SU-DHL-6 (cell line): ENCODE measurements around the gene ZSCAN10.

Experiments used
- H2AFZ ChIP-seq: fragments of 200-600 bp; sonication (generic); 2 replicates; pipeline ENCODE4 v1.6.1; 2014; ENCODE audit warnings: low read depth, mild to moderate bottlenecking, moderate library complexity, mixed read lengths, antibody characterized with exemption, low read length; ENCODE audit not compliant: severe bottlenecking
- H3F3A ChIP-seq: fragments of 200-600 bp; shearing (Covaris generic); 2 replicates; pipeline ENCODE4 v1.6.0; 2016; ENCODE audit warnings: antibody characterized with exemption, mild to moderate bottlenecking; ENCODE audit not compliant: insufficient read depth
- H3K27ac ChIP-seq: fragments of 200-600 bp; sonication (generic); 2 replicates; pipeline ENCODE4 v1.5.1; 2016; ENCODE audit warnings: low read depth, mild to moderate bottlenecking, low read length, moderate library complexity, mixed read lengths
- H3K27me3 ChIP-seq: fragments of 200-600 bp; sonication (generic), shearing (Covaris generic); 2 replicates; pipeline ENCODE4 v1.6.0; 2014; ENCODE audit warnings: mild to moderate bottlenecking, low read length
- H3K36me3 ChIP-seq: fragments of 200-600 bp; sonication (generic); 2 replicates; pipeline ENCODE4 v1.6.1; 2014; ENCODE audit warnings: mild to moderate bottlenecking, low read length, mixed read lengths
- H3K4me2 ChIP-seq: fragments of 300-600, 200-600 bp; shearing (Covaris generic), sonication (generic); 2 replicates; pipeline ENCODE4 v1.6.0; 2014; ENCODE audit warnings: low read length, low read depth, mild to moderate bottlenecking; ENCODE audit not compliant: poor library complexity, severe bottlenecking
- H3K4me3 ChIP-seq: fragments of 200-600 bp; sonication (generic); 2 replicates; pipeline ENCODE4 v1.5.1; 2014; ENCODE audit warnings: antibody characterized with exemption, low read length, mild to moderate bottlenecking, mixed read lengths; ENCODE audit not compliant: insufficient read depth, poor library complexity, severe bottlenecking
- H3K79me2 ChIP-seq: fragments of 200-600 bp; sonication (generic); 2 replicates; pipeline ENCODE4 v1.6.1; 2014; ENCODE audit warnings: mild to moderate bottlenecking, low read length, moderate library complexity; ENCODE audit not compliant: insufficient read depth
- H3K9ac ChIP-seq: fragments of 200-600 bp; sonication (generic); 2 replicates; pipeline ENCODE4 v1.7.0; 2014; ENCODE audit warnings: mild to moderate bottlenecking, low read length
- H3K9me2 ChIP-seq: fragments of 200-600 bp; sonication (generic); replicated peaks from 2 replicates; pipeline ENCODE4 v1.6.1; 2014; ENCODE audit warnings: low read length; ENCODE audit not compliant: insufficient read depth
- H3K9me3 ChIP-seq: fragments of 200-600 bp; sonication (generic); 2 replicates; pipeline ENCODE4 v1.6.1; 2014; ENCODE audit warnings: low read length, mixed read lengths; ENCODE audit not compliant: insufficient read depth
- H4K20me1 ChIP-seq: fragments of 200-600 bp; sonication (generic); 2 replicates; pipeline ENCODE4 v1.6.1; 2014; ENCODE audit warnings: low read depth, mild to moderate bottlenecking, antibody characterized with exemption, low read length, moderate library complexity, mixed read lengths
- EZH2phosphoT487 ChIP-seq: fragments of 200-600 bp; sonication (generic), shearing (Covaris generic); conservative IDR thresholded peaks from 2 replicates; pipeline ENCODE4 v1.6.1; 2018; ENCODE audit warnings: mild to moderate bottlenecking, antibody characterized with exemption, low read length, moderate library complexity, mixed read lengths
- TF ChIP-seq, protein P1 (sequence below): fragments of 200-600 bp; sonication (generic); IDR thresholded peaks from one replicate; pipeline ENCODE4 v1.5.1; 2017; ENCODE audit warnings: antibody characterized with exemption, mild to moderate bottlenecking, low read length, moderate library complexity; ENCODE audit not compliant: insufficient read depth, poor library complexity, severe bottlenecking

ZSCAN10 gene

DNA sequence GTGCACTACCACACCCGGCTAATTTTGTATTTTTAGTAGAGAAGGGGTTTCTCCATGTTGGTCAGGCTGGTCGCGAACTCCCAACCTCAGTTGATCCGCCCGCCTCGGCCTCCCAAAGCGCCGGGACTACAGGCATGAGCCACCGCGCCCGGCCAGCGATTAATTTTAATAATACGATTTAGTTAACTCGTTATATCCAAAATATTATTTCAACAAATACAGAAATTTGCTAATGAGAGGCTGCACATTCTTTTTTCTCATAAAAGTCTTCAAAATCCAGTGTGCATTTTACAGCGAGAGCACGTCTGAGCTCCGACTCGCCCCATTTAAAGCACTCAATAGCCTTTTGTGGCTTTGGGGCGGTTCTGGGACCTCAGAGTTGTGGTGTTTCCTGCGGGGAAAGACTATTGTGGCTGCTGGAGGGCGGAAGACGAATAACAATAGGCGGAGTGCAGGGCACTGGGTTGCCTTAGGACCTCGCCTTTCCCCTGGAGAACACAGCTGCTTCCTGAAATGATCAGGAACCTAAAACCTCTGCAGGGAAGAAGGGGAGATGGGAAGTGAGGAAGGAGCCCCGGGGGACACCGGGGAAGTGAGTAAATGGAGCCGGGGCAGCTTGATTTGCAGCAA, 2.9 kb upstream of the ZSCAN10 start:
- H3K4me3 ChIP-seq: no peak overlapping the region
- H3K36me3 ChIP-seq: no peaks in the 10 kb centered on the region
- no peak overlapping the region for H3K9ac ChIP-seq
- H3K9me3 ChIP-seq: no peaks in the 10 kb centered on the region
- no peaks in the 10 kb centered on the region for H3K27me3 ChIP-seq
- H3K27ac ChIP-seq: no peak overlapping the region
- no peaks in the 10 kb centered on the region for H3K9me2 ChIP-seq
- H3K79me2 ChIP-seq: no peaks in the 10 kb centered on the region
- no peak overlapping the region for H2AFZ ChIP-seq
- peaks cover 5% of the 10 kb centered on the region; the same call in 1 of the 2 replicates for H3F3A ChIP-seq
- no peaks in the 10 kb centered on the region for H4K20me1 ChIP-seq
- TF ChIP-seq, protein P1, sequence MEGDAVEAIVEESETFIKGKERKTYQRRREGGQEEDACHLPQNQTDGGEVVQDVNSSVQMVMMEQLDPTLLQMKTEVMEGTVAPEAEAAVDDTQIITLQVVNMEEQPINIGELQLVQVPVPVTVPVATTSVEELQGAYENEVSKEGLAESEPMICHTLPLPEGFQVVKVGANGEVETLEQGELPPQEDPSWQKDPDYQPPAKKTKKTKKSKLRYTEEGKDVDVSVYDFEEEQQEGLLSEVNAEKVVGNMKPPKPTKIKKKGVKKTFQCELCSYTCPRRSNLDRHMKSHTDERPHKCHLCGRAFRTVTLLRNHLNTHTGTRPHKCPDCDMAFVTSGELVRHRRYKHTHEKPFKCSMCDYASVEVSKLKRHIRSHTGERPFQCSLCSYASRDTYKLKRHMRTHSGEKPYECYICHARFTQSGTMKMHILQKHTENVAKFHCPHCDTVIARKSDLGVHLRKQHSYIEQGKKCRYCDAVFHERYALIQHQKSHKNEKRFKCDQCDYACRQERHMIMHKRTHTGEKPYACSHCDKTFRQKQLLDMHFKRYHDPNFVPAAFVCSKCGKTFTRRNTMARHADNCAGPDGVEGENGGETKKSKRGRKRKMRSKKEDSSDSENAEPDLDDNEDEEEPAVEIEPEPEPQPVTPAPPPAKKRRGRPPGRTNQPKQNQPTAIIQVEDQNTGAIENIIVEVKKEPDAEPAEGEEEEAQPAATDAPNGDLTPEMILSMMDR: no peak
- TF ChIP-seq EZH2phosphoT487: no peak
- H3K4me2 ChIP-seq: no peak overlapping the region

DNA sequence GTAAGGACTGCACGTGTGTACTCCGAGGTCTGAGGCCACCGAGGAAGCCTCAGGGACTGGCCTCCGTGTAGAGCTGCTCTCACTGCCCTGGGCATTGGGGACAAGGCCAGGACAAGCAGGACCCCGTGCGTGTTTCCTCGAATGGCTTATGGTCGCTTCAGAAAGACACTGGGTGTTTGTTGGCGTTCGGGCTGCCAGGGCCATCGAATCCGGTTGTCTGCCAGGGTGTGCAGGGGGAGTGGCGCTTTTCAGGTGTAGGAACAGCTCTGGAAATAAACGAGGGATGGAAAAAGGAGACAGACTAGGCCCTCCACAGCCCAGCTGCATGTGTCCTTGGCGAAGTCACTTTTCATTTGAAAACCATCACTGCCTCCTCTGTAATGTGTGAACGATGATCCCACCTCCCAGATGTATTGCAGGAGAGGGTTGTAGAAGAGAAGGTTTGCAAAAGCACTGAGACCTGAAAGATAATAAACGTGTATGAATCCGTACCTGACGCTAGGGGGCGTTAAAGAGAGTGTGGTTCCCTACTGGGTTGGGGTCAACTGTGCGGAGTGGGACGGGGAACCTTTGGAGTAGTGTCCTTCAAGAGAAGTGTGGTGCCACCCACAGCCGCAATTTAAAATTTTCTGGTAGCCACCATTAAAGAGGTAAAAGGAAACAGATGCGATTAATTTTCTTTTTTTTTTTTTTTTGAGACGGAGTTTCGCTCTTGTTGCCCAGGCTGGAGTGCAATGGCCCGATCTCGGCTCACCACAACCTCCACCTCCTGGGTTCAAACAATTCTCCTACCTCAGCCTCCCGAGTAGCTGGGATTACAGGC, 2.1 kb upstream of the ZSCAN10 start:
- H2AFZ ChIP-seq: no peak overlapping the region
- no peaks in the 10 kb centered on the region for H3K9me3 ChIP-seq
- TF ChIP-seq EZH2phosphoT487: no peak
- TF ChIP-seq, protein P1: peak; percentile 68
- H3K9me2 ChIP-seq: no peaks in the 10 kb centered on the region
- H3K9ac ChIP-seq: no peak overlapping the region
- peaks cover 5% of the 10 kb centered on the region; the same call in 1 of the 2 replicates for H3F3A ChIP-seq
- H3K27me3 ChIP-seq: no peaks in the 10 kb centered on the region
- no peaks in the 10 kb centered on the region for H3K79me2 ChIP-seq
- H4K20me1 ChIP-seq: no peaks in the 10 kb centered on the region
- H3K4me3 ChIP-seq: no peak overlapping the region
- H3K27ac ChIP-seq: no peak overlapping the region
- H3K36me3 ChIP-seq: no peaks in the 10 kb centered on the region
- no peak overlapping the region for H3K4me2 ChIP-seq

DNA sequence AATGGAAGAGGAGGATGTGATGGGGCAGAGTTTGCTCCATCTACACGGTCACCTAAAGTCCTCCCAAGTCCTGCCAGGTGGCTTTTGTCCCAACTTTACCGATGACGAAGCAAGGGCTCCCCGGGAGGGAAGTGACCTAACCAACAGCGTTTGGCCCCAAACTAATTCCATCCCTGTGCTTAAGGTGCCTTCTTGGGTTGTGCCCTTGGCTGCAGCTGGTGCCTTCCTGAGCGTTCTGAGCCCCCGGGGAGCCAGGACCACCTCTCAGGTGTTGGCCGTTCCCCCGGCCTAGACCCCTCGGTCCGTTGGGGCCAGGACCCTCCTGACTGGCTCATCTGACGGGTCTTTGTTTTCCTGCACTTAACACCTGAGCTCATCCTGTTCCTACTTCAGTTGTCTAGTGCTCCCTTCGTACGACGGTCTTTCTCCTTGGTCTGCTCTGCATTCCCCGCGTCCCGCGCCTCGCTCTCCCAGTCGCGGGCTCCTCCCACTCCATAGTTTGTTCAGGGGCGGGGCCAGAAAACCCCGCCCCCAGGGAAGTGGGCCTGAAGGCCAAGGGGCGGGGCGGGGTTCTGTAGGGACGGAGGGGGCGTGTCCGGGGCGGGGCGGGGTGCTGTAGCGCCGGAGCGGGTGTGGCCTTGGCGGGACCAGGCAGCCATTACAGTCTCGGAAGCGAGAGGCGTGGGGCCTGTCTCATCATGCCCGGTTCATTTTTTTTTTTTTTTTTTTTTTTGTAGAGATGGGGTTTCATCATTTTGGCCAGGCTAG, 822 bp upstream of the ZSCAN10 start:
- no peak overlapping the region for H2AFZ ChIP-seq
- peak overlapping the region; percentile 2 for H3K4me2 ChIP-seq
- no peak overlapping the region for H3K27ac ChIP-seq

More for the DNA sequence above, 822 bp upstream of the ZSCAN10 start:
- Histone ChIP-seq H4K20me1 (no peaks in the 10 kb centered on the region), H3K27me3 (no peaks in the 10 kb centered on the region), H3K79me2 (no peaks in the 10 kb centered on the region), H3K9ac (no peak overlapping the region), H3K36me3 (no peaks in the 10 kb centered on the region), H3K9me2 (no peaks in the 10 kb centered on the region), H3F3A (peaks cover 5% of the 10 kb centered on the region; the same call in 1 of the 2 replicates), H3K9me3 (no peaks in the 10 kb centered on the region), H3K4me3 (no peak overlapping the region)
- TF ChIP-seq EZH2phosphoT487: no peak
- TF ChIP-seq, protein P1: no peak
